ENCODE measurements around the gene A4GALT.

The A4GALT gene

DNA sequence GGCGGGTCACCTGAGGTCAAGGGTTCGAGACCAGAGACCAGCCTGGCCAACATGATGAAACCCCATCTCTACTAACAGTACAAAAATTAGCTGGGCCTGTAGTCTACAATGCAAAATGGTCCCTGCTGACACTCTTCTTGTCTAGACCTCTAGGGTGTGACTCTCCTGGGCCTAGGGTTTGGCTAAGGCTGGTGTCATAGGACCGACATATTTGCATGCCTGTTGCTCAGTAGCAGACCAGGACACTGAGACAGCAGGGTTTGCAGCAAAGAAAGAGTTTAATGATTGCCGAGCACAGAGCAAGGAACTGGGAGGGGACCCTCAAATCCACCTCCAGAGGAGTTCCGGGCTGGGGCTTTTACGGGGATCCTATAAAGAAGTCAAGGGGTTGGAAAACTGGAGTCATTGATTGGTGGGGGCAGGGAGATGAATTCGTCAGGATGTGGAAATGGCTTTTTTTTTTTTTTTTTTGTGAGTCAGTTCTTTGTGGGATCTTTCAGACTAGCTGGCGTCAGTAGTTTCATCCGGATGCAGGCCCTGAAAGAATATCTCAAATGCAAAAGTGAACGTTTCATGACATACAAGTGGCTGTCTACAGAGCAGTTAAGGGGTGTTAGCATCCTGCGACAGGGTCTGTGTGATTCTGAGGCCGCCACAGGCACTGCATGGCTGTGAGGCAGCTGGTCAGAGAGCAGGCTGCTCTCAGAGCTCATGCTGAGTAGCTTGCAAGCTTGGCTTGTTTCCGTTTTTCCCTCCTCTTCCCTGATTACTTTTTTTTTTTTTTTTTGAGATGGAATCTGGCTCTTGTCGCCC is 27.2 kb upstream of the A4GALT start:
- H2AFZ ChIP-seq (ENCODE audit: low read depth, low read length), result no peak overlapping the region

GRCh38 chr22:42745118-42745517 is 24.4 kb upstream of the A4GALT start:
- no peak overlapping the region for H3K4me2 ChIP-seq (ENCODE audit: insufficient read depth, low read length)
- no peak overlapping the region for H3K27ac ChIP-seq (ENCODE audit: low read length)
- no peak overlapping the region for H3K9ac ChIP-seq (ENCODE audit: low read depth, low read length)
- H3K4me3 ChIP-seq (ENCODE audit: low read depth in 1 of 2, low read length in 2 of 2), result no peak overlapping the region
- no peaks in the 10 kb centered on the region for H4K20me1 ChIP-seq (ENCODE audit: insufficient read depth, low read length)
- no peaks in the 10 kb centered on the region for H3K27me3 ChIP-seq (ENCODE audit: insufficient read depth, low read length, poor library complexity)
- TF ChIP-seq CTCF (IDR thresholded peaks at IDR 0.05; ENCODE audit: borderline replicate concordance, extremely low read depth, low read length, poor library complexity, severe bottlenecking), result no peak
- TF ChIP-seq EZH2 (IDR thresholded peaks at IDR 0.05; ENCODE audit: borderline replicate concordance, low read depth, low read length, severe bottlenecking), result no peak
- H2AFZ ChIP-seq (ENCODE audit: low read depth, low read length), result no peak overlapping the region
- H3K36me3 ChIP-seq (ENCODE audit: insufficient read depth, low read length), result no peaks in the 10 kb centered on the region
- ATAC-seq (ENCODE audit: insufficient read depth, low read depth) (no peak), DNase-seq (no peak)
- H3K4me1 ChIP-seq (ENCODE audit: insufficient read depth, low read length), result no peaks in the 10 kb centered on the region
- H3K9me3 ChIP-seq (ENCODE audit: insufficient read depth, low read length, severe bottlenecking), result no peaks in the 10 kb centered on the region
- H3K79me2 ChIP-seq (ENCODE audit: insufficient read depth, low read length), result no peaks in the 10 kb centered on the region

More for the DNA sequence above, 27.2 kb upstream of the A4GALT start:
- no peak overlapping the region for H3K9ac ChIP-seq (ENCODE audit: low read depth, low read length)
- DNase-seq, result no peak
- ATAC-seq (ENCODE audit: insufficient read depth, low read depth), result no peak
- H3K4me1 ChIP-seq (ENCODE audit: insufficient read depth, low read length), result no peaks in the 10 kb centered on the region
- no peak overlapping the region for H3K4me2 ChIP-seq (ENCODE audit: insufficient read depth, low read length)
- H3K27ac ChIP-seq (ENCODE audit: low read length), result no peak overlapping the region
- no peaks in the 10 kb centered on the region for H3K9me3 ChIP-seq (ENCODE audit: insufficient read depth, low read length, severe bottlenecking)
- no peaks in the 10 kb centered on the region for H4K20me1 ChIP-seq (ENCODE audit: insufficient read depth, low read length)
- TF ChIP-seq EZH2 (IDR thresholded peaks at IDR 0.05; ENCODE audit: borderline replicate concordance, low read depth, low read length, severe bottlenecking), result no peak
- TF ChIP-seq CTCF (IDR thresholded peaks at IDR 0.05; ENCODE audit: borderline replicate concordance, extremely low read depth, low read length, poor library complexity, severe bottlenecking), result no peak
- no peaks in the 10 kb centered on the region for H3K79me2 ChIP-seq (ENCODE audit: insufficient read depth, low read length)
- H3K4me3 ChIP-seq (ENCODE audit: low read depth in 1 of 2, low read length in 2 of 2), result no peak overlapping the region
- no peaks in the 10 kb centered on the region for H3K36me3 ChIP-seq (ENCODE audit: insufficient read depth, low read length)
- no peaks in the 10 kb centered on the region for H3K27me3 ChIP-seq (ENCODE audit: insufficient read depth, low read length, poor library complexity)

DNA sequence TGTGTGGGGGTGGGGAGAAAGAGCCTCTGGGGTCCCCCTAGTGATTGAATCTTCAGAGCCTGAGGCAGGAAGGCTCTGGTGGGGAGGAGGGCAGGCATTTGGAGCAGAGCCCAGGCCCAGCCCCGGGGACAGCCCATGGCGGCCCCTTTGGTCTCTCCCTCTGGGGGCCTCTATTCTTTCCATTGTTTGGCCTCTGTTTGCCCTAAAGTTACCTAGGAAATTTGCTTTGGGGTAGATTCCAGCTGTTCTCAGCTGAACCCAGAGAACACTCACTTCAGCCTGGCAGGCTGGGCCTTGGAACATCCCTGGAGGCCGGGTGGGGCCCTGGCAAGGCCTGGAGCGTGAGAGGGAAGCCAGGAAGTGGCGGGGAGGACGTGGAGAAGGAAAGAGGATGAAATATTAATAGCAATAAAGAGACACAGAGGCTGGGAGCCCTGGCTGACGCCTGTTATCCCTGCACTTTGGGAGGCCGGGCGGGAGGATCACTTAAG is 22.9 kb upstream of the A4GALT start:
- Histone ChIP-seq H3K27ac (ENCODE audit: low read length) (no peak overlapping the region), H3K9ac (ENCODE audit: low read depth, low read length) (no peak overlapping the region), H3K27me3 (ENCODE audit: insufficient read depth, low read length, poor library complexity) (no peaks in the 10 kb centered on the region), H3K4me2 (ENCODE audit: insufficient read depth, low read length) (no peak overlapping the region), H3K36me3 (ENCODE audit: insufficient read depth, low read length) (no peaks in the 10 kb centered on the region), H3K9me3 (ENCODE audit: insufficient read depth, low read length, severe bottlenecking) (no peaks in the 10 kb centered on the region), H3K79me2 (ENCODE audit: insufficient read depth, low read length) (no peaks in the 10 kb centered on the region), H3K4me3 (ENCODE audit: low read depth in 1 of 2, low read length in 2 of 2) (no peak overlapping the region), H2AFZ (ENCODE audit: low read depth, low read length) (no peak overlapping the region), H3K4me1 (ENCODE audit: insufficient read depth, low read length) (no peaks in the 10 kb centered on the region), H4K20me1 (ENCODE audit: insufficient read depth, low read length) (no peaks in the 10 kb centered on the region)
- TF ChIP-seq CTCF (IDR thresholded peaks at IDR 0.05; ENCODE audit: borderline replicate concordance, extremely low read depth, low read length, poor library complexity, severe bottlenecking), result no peak
- no peak for TF ChIP-seq EZH2 (IDR thresholded peaks at IDR 0.05; ENCODE audit: borderline replicate concordance, low read depth, low read length, severe bottlenecking)
- no peak for ATAC-seq (ENCODE audit: insufficient read depth, low read depth)
- no peak for DNase-seq

Data from DND-41 (cell line).